Measurements from ENCODE around the gene PNRC1. TPM values are rescaled to one million over a fixed set of nuclear protein-coding genes. Genes with fewer than 3 reads are reported as not detected.
"Not testable (repeated sequence)": the region's sequence is repeated elsewhere in the genome, so short reads cannot be mapped to it uniquely, and the experiment has no call there.

The PNRC1 gene
- total RNA-seq, 1 experiment from 2014 or later, result 22.7 TPM

DNA sequence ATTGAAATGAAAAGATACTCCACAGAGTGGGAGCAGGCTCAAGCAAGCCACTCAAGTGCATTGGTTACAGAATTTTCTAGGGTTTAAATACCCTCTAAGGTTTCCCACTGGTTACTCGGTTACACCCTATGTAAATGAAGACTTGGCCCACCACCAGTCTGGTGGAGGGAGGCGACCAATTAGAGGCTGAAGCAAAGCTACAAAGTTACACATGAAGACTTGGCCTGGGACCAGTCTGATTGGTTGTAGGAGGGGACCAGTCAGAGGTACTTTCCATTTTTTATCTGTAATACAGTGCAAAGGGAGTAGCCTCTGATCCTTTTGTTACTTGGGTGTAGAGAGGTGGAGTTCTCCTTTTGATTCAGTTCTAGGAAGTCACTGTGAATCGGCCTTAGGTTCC is 29.7 kb downstream of the PNRC1 start:
- no peak for DNase-seq (ENCODE audit: low spot score)

DNA sequence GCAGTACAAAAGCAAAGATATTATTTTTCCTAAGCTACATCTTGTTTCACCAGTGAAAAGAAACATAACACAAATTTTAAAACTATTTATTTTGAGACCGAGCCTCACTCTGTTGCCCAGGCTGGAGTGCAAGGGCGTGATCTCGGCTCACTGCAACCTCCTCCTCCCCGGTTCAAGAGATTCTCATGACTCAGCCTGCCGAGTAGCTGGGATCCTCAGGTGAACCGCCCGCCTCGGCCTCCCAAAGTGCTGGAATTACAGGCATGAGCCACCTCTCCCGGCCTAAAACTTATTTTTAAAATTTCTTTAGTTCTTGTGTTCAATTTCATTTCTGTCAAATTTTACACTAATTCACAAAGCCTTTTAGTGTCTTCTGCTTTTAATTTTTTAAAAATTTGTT is 31.4 kb downstream of the PNRC1 start:
- no peak for DNase-seq (ENCODE audit: low spot score)

DNA sequence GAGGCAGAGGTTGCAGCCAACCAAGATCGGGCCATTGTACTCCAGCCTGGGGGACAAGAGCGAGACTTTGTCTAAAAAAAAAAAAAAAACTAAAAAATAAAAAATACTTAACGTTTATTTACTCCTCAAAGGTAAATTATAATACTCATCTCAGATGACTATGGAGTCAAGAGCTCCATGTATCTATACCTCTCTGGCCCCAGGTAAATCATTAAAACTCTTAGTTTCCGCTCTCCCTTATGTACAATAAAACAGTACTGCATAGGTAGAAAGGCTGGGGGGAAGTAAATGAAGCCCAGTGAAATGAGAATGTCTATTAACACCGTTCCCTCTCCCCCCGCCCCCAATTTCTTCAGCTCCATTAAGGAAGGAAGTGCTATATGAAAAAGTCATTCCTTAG is 36.2 kb downstream of the PNRC1 start:
- no peak for DNase-seq (ENCODE audit: low spot score)

GRCh38 chr6:89117211-89118108 is 36.9 kb downstream of the PNRC1 start, which contains the start of gene SRSF12:
SRSF12 (minus strand) TSS chr6:89118071; CDS start chr6:89117887, 184 bp downstream.
- DNase-seq (ENCODE audit: low spot score), result no peak

GRCh38 chr6:89118931-89119330 is 38.4 kb downstream of the PNRC1 start:
- no peak for DNase-seq (ENCODE audit: low spot score)

- no peak for DNase-seq (ENCODE audit: low spot score)
Measured at GRCh38 chr6:89120371-89120770, 39.8 kb downstream of the PNRC1 start.

DNA sequence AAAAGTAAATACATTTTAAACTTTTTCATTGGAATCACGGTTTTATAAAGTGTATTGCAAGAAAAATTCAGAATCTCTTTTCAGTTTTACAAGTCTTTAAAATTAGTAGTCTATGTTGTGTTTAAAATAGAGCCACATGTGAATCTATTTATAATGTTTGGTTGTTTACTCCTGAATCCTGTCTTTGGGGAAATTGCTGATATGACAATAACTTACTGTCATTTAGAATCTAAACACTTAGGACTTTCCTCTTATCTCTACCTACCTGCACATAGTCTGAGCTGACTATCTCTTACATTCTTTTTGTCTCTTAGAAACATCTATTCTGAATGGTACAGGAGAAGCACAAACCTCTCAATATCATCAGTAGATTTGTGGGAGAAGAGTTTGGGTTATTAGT is 41.4 kb downstream of the PNRC1 start:
- no peak for DNase-seq (ENCODE audit: low spot score)

- DNase-seq (ENCODE audit: low spot score), result peak; percentile 23
Measured at GRCh38 chr6:89122625-89123024, 42.1 kb downstream of the PNRC1 start.

- DNase-seq (ENCODE audit: low spot score), result not testable (repeated sequence)
Measured at GRCh38 chr6:89128256-89128671, 47.7 kb downstream of the PNRC1 start.

GRCh38 chr6:89131599-89131998 is 51.0 kb downstream of the PNRC1 start:
- no peak for DNase-seq (ENCODE audit: low spot score)

DNA sequence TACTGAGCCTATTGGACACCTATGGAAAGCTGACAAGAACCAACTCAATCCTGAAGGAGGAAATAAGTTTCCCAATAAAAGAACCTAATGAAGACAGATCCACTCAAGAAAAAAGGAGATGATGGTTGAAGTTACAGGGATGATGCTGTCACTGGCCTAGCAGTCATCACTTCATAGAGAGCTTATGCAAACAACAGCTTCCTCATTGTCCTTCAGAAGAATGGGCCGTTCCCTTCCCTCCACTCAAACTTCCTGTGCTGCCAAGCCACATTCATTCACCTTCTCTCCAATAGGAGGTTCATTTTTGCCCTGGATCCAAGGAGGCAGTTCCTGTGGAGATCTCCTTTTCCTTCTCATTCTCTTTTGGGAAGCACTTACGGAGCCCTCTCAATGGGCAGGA is 51.5 kb downstream of the PNRC1 start:
- DNase-seq (ENCODE audit: low spot score), result no peak

GRCh38 chr6:89133981-89134380 is 53.4 kb downstream of the PNRC1 start:
- no peak for DNase-seq (ENCODE audit: low spot score)

DNA sequence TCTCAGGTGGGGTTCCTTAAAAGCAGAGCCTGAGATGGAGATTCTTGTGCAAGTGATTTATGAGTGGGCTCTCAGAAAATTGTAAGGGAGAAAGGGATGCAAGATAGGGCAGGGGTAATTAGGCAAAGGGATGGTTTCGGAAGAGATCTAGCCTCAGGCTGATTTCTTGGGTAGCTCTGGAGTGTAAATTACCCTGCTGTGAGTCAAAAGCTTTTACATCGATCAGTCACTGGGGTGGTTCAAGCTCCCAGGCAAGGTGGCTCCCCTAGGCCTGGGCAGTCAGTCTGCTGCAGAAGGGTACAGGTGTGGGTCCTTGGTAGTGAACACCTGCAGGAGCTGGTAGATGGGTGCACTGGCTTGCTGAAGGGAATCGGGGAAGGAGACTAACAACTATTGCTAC is 54.2 kb downstream of the PNRC1 start:
- no peak for DNase-seq (ENCODE audit: low spot score)

Other genes with a start within 250 kb of the PNRC1 start
- gene RNGTT, start 117.1 kb upstream of the PNRC1 start, total RNA-seq (2014; rRNA removed; shearing (Covaris generic)), result 16.1 and 18.2 TPM in 2 replicates
- not detected in 2 replicates for gene SRSF12, start 37.3 kb downstream of the PNRC1 start, total RNA-seq (2014; rRNA removed; shearing (Covaris generic))
- 4.7 and 4.9 TPM in 2 replicates for gene PM20D2, start 65.3 kb downstream of the PNRC1 start, total RNA-seq (2014; rRNA removed; shearing (Covaris generic))
- not detected in 2 replicates for gene GABRR1, start 136.6 kb downstream of the PNRC1 start, total RNA-seq (2014; rRNA removed; shearing (Covaris generic))
- 0.08 TPM in 1 of 2 replicates, not detected in the other for gene GABRR2, start 234.5 kb downstream of the PNRC1 start, total RNA-seq (2014; rRNA removed; shearing (Covaris generic))

All from H4 (cell line).